Astrocyte (in vitro differentiated cells and primary cell): ENCODE results near the gene ZNF492. TPM values are rescaled to one million over a fixed set of nuclear protein-coding genes. Genes with fewer than 3 reads are reported as not detected.

ENCODE experiments used
- DNase-seq: peaks from one replicate; pipeline ENCODE4 v3.0.0-alpha.2; 2010; ENCODE audit warnings: low read depth
- FAIRE-seq: peaks from 2 replicates; lab custom pipeline; 2011; peaks lifted over from hg19 to GRCh38; lab: Jason Lieb, UNC
- H2AFZ ChIP-seq: 2 replicates; pipeline ENCODE4 v1.6.0; 2012; ENCODE audit warnings: low read depth, low read length, inconsistent platforms
- H3K27ac ChIP-seq: 2 replicates; pipeline ENCODE4 v1.5.1; 2011; ENCODE audit warnings: low read depth, low read length, inconsistent platforms
- H3K27me3 ChIP-seq: 2 replicates; pipeline ENCODE4 v1.6.0; 2011; ENCODE audit warnings: low read length, inconsistent platforms; ENCODE audit not compliant: insufficient read depth
- H3K36me3 ChIP-seq: 2 replicates; pipeline ENCODE4 v1.5.1; 2011; ENCODE audit warnings: low read length, inconsistent platforms; ENCODE audit not compliant: insufficient read depth
- H3K4me1 ChIP-seq: 2 replicates; pipeline ENCODE4 v1.5.1; 2011; ENCODE audit warnings: low read length, inconsistent platforms; ENCODE audit not compliant: insufficient read depth
- H3K4me2 ChIP-seq: 2 replicates; pipeline ENCODE4 v1.6.0; 2012; ENCODE audit warnings: low read length, inconsistent platforms
- H3K4me3 ChIP-seq: 2 replicates; pipeline ENCODE4 v1.5.1; 2011; ENCODE audit warnings: low read depth, mild to moderate bottlenecking, low read length, inconsistent platforms; ENCODE audit not compliant: insufficient read depth
- H3K79me2 ChIP-seq: 2 replicates; pipeline ENCODE4 v1.6.0; 2012; ENCODE audit warnings: mild to moderate bottlenecking, low read length, inconsistent platforms; ENCODE audit not compliant: insufficient read depth
- H3K9ac ChIP-seq: 2 replicates; pipeline ENCODE4 v1.6.0; 2012; ENCODE audit warnings: mild to moderate bottlenecking, low read length, inconsistent platforms
- H3K9me3 ChIP-seq: 2 replicates; pipeline ENCODE4 v1.5.1; 2012; ENCODE audit warnings: low read depth, mild to moderate bottlenecking, low read length, inconsistent platforms; ENCODE audit not compliant: insufficient read depth
- H4K20me1 ChIP-seq: 2 replicates; pipeline ENCODE4 v1.6.0; 2012; ENCODE audit warnings: low read length, inconsistent platforms; ENCODE audit not compliant: insufficient read depth
- H3K27ac Mint-ChIP-seq: one replicate; pipeline ENCODE4 v1.8.0; 2021; ENCODE audit warnings: mild to moderate bottlenecking, mixed read lengths; ENCODE audit not compliant: unreplicated experiment
- H3K27me3 Mint-ChIP-seq: one replicate; pipeline ENCODE4 v1.8.0; 2021; ENCODE audit warnings: low read depth, mixed read lengths; ENCODE audit not compliant: unreplicated experiment
- H3K36me3 Mint-ChIP-seq: one replicate; pipeline ENCODE4 v1.8.0; 2021; ENCODE audit warnings: low read depth, mixed read lengths; ENCODE audit not compliant: unreplicated experiment
- H3K4me1 Mint-ChIP-seq: one replicate; pipeline ENCODE4 v1.8.0; 2021; ENCODE audit warnings: low read depth, mixed read lengths; ENCODE audit not compliant: unreplicated experiment
- H3K4me3 Mint-ChIP-seq: one replicate; pipeline ENCODE4 v1.8.0; 2021; ENCODE audit warnings: mild to moderate bottlenecking, moderate library complexity, mixed read lengths; ENCODE audit not compliant: unreplicated experiment
- H3K9me3 Mint-ChIP-seq: one replicate; pipeline ENCODE4 v1.8.0; 2021; ENCODE audit warnings: mild to moderate bottlenecking, mixed read lengths; ENCODE audit not compliant: unreplicated experiment
- CTCF ChIP-seq: IDR thresholded peaks from 2 replicates; pipeline ENCODE4 v1.5.1; 2011; ENCODE audit warnings: low read depth, mild to moderate bottlenecking, inconsistent platforms, low read length, moderate library complexity; ENCODE audit not compliant: insufficient read depth
- EZH2 ChIP-seq: IDR thresholded peaks from 2 replicates; pipeline ENCODE4 v1.6.1; 2012; ENCODE audit warnings: mild to moderate bottlenecking, low read length, inconsistent platforms; ENCODE audit not compliant: insufficient read depth
- total RNA-seq: library from RNA; stranded (reverse); gene quantifications from 2 replicates; pipeline ENCODE4 v1.2.1, GENCODE V29; 2021

ZNF492 gene
- total RNA-seq, 1 donor from 2014 or later, result not detected

DNA sequence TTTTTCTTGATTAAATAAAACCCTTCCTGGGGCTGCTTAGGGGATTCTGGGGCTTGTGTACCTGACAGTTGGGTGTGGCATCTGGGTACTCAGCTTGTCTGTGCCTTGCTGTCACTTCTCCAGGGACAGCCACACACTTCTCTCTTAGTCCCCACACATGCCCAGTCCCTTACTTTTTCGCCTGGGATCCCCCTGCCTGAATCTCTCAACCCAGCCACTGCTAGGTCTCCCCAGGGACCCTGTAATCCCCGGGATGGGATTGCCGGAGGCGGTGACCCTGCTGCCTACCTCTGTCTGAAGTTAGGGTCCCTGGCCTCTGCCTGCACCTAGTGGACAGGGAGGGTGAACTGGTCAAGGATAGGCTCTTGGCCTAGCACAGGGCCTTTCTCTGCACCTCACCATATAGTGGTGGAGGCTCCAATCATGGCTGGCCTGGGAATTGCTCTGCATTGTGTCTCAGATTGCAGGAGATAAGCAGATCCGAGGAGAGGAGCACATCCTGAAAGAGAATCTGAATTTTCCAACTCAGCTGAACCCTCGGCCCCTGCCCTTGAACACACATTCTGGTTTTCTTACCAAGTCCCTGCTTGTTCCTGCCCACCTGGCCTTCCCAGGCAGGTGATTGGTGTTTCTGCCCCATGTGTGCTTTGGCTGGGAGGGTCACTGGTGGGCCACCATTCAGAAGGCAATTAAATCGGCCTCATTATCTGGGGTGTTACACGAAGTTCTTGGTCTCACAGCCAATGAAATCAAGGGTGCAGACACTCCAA is 8.7 kb upstream of the ZNF492 start:
- Mint-ChIP-seq H3K4me1 (no peaks in the 10 kb centered on the region), H3K36me3 (no peaks in the 10 kb centered on the region), H3K27me3 (no peaks in the 10 kb centered on the region), H3K9me3 (peaks cover 30% of the 10 kb centered on the region), H3K27ac (no peak overlapping the region), H3K4me3 (no peak overlapping the region)
- H3K4me3 ChIP-seq, result no peak overlapping the region
- H3K4me1 ChIP-seq, result no peaks in the 10 kb centered on the region
- FAIRE-seq (no peak), DNase-seq (no peak)
- H3K27me3 ChIP-seq, result no peaks in the 10 kb centered on the region
- H2AFZ ChIP-seq, result no peak overlapping the region
- no peak overlapping the region for H3K4me2 ChIP-seq
- TF ChIP-seq CTCF (no peak), EZH2 (no peak)
- H3K36me3 ChIP-seq, result no peaks in the 10 kb centered on the region
- no peaks in the 10 kb centered on the region for H3K79me2 ChIP-seq
- peaks cover 11% of the 10 kb centered on the region for H3K9me3 ChIP-seq
- H3K27ac ChIP-seq, result no peak overlapping the region
- H4K20me1 ChIP-seq, result no peaks in the 10 kb centered on the region
- H3K9ac ChIP-seq, result no peak overlapping the region

DNA sequence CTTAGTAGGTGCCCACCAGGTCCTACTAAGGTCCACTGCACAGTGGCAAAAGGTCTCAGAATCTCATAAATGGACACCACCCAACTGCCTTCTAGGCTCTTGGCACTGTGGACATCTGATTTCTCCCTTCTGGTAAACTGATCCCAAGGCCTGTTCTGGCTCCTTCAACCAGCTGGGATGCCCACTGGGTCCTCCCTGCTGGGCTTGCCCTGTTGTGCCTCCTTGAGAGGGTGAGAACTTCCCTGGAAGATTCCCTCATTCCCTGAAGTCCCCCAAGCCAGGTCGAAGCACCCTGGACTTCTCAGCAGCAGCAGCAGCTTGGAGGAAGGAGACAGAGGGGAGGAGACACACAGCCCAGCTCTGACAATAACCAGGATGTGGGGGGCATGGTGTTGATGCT is 6.6 kb upstream of the ZNF492 start:
- Histone ChIP-seq H3K36me3 (no peaks in the 10 kb centered on the region), H3K4me3 (no peak overlapping the region), H3K4me1 (no peaks in the 10 kb centered on the region), H3K9me3 (peaks cover 7% of the 10 kb centered on the region), H3K27me3 (no peaks in the 10 kb centered on the region), H3K4me2 (no peak overlapping the region), H4K20me1 (no peaks in the 10 kb centered on the region), H2AFZ (no peak overlapping the region), H3K9ac (no peak overlapping the region), H3K27ac (no peak overlapping the region), H3K79me2 (no peaks in the 10 kb centered on the region)
- H3K4me1 Mint-ChIP-seq, result no peaks in the 10 kb centered on the region
- H3K9me3 Mint-ChIP-seq, result peaks cover 21% of the 10 kb centered on the region
- FAIRE-seq (no peak), DNase-seq (no peak)
- TF ChIP-seq EZH2, result no peak
- H3K36me3 Mint-ChIP-seq, result no peaks in the 10 kb centered on the region
- H3K27me3 Mint-ChIP-seq, result no peaks in the 10 kb centered on the region
- H3K4me3 Mint-ChIP-seq, result no peak overlapping the region
- no peak overlapping the region for H3K27ac Mint-ChIP-seq

- FAIRE-seq (no peak), DNase-seq (no peak)
- Histone ChIP-seq H3K4me3 (no peak overlapping the region), H3K4me2 (no peak overlapping the region), H3K36me3 (no peaks in the 10 kb centered on the region), H3K27me3 (no peaks in the 10 kb centered on the region), H3K4me1 (no peaks in the 10 kb centered on the region), H3K9me3 (peaks cover 7% of the 10 kb centered on the region), H3K9ac (no peak overlapping the region), H2AFZ (no peak overlapping the region), H3K27ac (no peak overlapping the region), H3K79me2 (no peaks in the 10 kb centered on the region), H4K20me1 (no peaks in the 10 kb centered on the region)
- no peak for TF ChIP-seq EZH2
- no peak for TF ChIP-seq CTCF
- peaks cover 25% of the 10 kb centered on the region for H3K9me3 Mint-ChIP-seq
- H3K27me3 Mint-ChIP-seq, result no peaks in the 10 kb centered on the region
- H3K27ac Mint-ChIP-seq, result no peak overlapping the region
- no peaks in the 10 kb centered on the region for H3K4me1 Mint-ChIP-seq
- no peaks in the 10 kb centered on the region for H3K36me3 Mint-ChIP-seq
- H3K4me3 Mint-ChIP-seq, result no peak overlapping the region
These were observed 5.7 kb upstream of the ZNF492 start for GRCh38 chr19:22628401-22628800.
